ENCODE results near the gene LILRA5.

DNA sequence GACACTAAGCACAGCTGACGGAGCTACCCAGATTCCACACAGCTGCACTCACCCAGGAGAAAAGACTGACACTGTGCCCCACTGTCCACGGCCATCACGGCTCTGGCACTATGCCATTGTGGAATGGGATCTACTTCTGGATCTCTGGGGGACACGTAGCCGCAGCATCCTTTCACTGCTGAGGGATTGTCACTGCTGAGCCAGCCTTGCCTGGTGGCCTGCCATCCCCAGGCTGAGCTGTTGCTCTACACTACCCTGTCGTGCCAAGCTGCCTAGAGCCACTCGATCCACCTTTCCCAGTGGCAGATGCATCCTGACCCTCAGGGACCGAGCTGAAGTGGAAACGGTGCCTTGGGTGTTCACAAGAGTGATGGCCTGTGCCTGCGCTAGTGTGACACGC, 50.9 kb downstream of the LILRA5 start:
- TF ChIP-seq POLR2A (IDR thresholded peaks at IDR 0.05), result no peak
- TF ChIP-seq, protein P1, sequence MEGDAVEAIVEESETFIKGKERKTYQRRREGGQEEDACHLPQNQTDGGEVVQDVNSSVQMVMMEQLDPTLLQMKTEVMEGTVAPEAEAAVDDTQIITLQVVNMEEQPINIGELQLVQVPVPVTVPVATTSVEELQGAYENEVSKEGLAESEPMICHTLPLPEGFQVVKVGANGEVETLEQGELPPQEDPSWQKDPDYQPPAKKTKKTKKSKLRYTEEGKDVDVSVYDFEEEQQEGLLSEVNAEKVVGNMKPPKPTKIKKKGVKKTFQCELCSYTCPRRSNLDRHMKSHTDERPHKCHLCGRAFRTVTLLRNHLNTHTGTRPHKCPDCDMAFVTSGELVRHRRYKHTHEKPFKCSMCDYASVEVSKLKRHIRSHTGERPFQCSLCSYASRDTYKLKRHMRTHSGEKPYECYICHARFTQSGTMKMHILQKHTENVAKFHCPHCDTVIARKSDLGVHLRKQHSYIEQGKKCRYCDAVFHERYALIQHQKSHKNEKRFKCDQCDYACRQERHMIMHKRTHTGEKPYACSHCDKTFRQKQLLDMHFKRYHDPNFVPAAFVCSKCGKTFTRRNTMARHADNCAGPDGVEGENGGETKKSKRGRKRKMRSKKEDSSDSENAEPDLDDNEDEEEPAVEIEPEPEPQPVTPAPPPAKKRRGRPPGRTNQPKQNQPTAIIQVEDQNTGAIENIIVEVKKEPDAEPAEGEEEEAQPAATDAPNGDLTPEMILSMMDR (IDR thresholded peaks at IDR 0.05), result no peak
